D721Med (cell line): Measurements from ENCODE around the gene CAB39L.

ENCODE experiments used
- DNase-seq: peaks from one replicate; pipeline ENCODE4 v3.0.0; 2011; ENCODE audit warnings: low spot score; ENCODE audit not compliant: insufficient read length
- FAIRE-seq: peaks from 2 replicates; lab custom pipeline; 2011; peaks lifted over from hg19 to GRCh38; lab: Jason Lieb, UNC
- CTCF ChIP-seq: IDR thresholded peaks from 2 replicates; pipeline ENCODE4 v1.5.1; 2012; ENCODE audit warnings: mild to moderate bottlenecking, control low read depth; ENCODE audit not compliant: insufficient read depth; ENCODE audit errors: missing control alignments

Gene CAB39L

GRCh38 chr13:49315036-49315565 is 128.8 kb downstream of the CAB39L start:
- DNase-seq = no peak
- no peak for TF ChIP-seq CTCF
- no peak for FAIRE-seq

- DNase-seq (no peak), FAIRE-seq (no peak)
- no peak for TF ChIP-seq CTCF
Measured at GRCh38 chr13:49314344-49314882, 129.5 kb downstream of the CAB39L start.

- no peak for TF ChIP-seq CTCF
- DNase-seq = no peak
Measured at GRCh38 chr13:49311816-49312215, 132.0 kb downstream of the CAB39L start.

GRCh38 chr13:49310251-49310650 is 133.6 kb downstream of the CAB39L start:
- no peak for FAIRE-seq
- no peak for DNase-seq
- TF ChIP-seq CTCF = no peak

More at GRCh38 chr13:49311816-49312215, 132.0 kb downstream of the CAB39L start:
- no peak for FAIRE-seq

GRCh38 chr13:49308921-49309408 is 134.9 kb downstream of the CAB39L start:
- no peak for TF ChIP-seq CTCF
- FAIRE-seq (no peak), DNase-seq (no peak)

GRCh38 chr13:49308097-49308875 is 135.6 kb downstream of the CAB39L start:
- no peak for FAIRE-seq
- DNase-seq = no peak
- TF ChIP-seq CTCF = no peak
